ENCODE results near the gene MRPL58.
"Not testable (repeated sequence)": the region's sequence is repeated elsewhere in the genome, so short reads cannot be mapped to it uniquely, and the experiment has no call there.

MRPL58 gene

DNA sequence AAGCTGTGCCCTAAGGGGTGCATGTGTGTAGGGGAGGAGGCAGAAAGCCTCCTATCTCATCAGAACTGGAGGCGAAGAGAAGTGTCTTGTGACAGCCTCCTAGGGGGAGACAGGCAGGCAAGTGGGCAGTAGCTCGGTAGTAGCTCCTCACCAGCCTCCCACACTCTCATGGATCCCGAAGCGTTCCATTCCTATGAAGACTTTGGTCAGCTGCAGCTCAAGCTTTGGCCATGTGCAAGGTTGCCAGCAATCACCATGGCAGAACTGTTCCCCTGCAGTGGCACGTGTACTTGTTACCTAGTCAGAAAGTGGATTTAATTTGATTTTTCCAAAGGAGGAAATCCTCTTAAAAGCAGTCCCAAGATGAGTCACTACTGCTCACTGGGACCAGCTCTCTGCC, 6.7 kb downstream of the MRPL58 start:
- DNase-seq (ENCODE audit: low spot score), result no peak

DNA sequence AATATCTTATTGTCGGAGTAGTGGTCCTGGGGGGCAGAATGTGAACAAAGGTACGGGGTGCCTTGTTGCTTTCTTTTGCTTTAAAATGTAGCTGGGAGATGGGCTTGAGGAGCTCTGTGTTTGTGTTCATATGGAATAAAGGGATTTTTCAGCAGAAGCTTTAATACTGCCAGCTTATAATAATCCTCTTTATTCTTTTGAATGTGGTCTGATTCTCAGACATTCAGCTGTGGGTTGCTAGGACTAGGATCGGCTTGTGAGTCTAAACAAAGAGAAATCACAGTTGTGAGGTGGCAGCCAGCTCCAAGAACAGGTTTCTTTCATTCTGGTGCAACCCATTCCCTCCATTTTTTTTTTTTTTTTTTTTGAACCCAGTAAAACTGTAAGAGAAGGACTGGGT, 7.2 kb downstream of the MRPL58 start:
- no peak for DNase-seq (ENCODE audit: low spot score)

GRCh38 chr17:75020331-75021110, 8.1 kb downstream of the MRPL58 start:
- DNase-seq (ENCODE audit: low spot score), result peak; percentile 69

DNA sequence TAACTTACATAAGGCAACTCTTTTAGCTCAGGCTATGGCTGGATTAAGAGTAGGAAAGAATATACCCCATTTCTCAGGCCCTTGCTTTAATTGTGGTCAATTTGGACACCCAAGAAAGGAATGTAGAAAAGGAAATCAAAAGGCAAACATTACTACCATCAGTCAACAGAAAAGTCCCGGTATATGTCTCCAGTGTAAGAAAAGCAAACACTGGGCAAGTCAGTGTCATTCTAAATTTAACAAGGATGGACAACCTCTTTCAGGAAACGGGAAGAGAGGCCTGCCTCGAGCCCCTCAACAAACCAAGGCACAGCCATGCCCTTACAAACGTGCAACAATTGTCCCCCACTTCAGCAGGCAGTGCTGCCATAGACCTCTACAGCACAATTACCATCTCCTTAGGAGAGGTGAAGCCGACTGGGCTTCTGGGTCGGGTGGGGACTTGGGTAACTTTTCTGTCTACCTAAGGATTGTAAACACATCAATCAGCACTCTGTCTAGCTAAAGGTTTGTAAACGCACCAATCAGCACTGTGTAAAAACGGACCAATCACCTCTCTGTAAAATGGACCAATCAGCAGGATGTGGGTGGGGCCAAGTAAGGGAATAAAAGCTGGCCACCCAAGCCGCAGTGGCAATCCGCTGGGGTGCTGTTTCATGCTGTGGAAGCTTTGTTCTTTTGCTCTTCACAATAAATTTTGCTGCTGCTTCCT, 12.4 kb downstream of the MRPL58 start:
- no peak for DNase-seq (ENCODE audit: low spot score)

DNA sequence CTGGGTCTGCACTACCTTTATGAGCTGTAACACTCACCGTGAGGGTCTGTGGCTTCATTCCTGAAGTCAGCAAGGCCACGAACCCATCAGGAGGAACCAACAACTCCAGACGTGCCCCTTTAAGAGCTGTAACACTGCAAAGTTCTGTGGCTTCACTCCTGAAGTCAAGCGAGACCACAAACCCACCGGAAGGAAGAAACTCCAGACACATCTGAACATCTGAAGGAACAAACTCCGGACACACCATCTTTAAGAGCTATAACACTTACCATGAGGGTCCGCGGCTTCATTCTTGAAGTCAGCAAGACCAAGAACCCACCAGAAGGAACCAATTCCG, 12.9 kb downstream of the MRPL58 start:
- DNase-seq (ENCODE audit: low spot score), result not testable (repeated sequence)

DNA sequence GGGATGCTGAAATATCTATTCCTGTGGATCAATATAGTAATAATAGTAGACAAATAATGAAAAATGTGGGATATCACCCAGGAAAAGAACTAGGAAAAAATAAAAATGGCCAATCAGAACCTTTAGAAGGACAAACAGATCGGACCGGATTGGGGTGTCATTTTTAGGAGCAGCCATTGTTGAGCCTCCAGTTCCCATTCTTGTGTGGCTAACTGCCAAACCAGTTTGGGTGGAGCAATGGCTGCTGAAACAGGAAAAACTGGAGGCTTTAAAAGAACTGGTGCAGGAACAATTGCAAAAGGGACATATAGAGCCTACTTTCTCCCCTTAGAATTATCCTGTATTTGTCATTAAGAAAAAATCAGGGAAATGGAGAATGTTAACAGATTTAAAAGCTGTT, 14.2 kb downstream of the MRPL58 start:
- DNase-seq (ENCODE audit: low spot score), result not testable (repeated sequence)

DNA sequence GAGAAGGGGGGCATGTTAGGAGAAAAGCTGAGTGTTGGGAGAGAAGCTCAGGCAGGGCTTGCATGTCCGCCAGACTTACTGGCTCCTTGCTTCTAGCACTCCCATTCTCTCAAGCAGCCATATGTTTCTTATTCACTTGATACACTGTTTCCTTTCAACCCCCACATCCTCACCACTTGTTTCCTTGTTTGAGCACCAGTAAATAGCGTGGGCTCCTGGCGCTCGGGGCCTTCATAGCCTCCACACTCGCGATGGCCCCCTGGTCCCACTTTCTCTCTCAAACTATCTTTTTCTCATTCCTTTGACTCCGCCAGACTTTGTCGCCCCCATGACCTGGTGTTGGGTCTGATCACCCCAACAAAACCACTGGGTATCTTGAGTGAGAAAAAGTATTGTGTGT, 17.7 kb downstream of the MRPL58 start:
- no peak for DNase-seq (ENCODE audit: low spot score)

- DNase-seq (ENCODE audit: low spot score), result peak; percentile 95
Measured at GRCh38 chr17:75031972-75032719, 19.7 kb downstream of the MRPL58 start.

- peak; percentile 43 for DNase-seq (ENCODE audit: low spot score)
Measured at GRCh38 chr17:75032720-75033280, 20.3 kb downstream of the MRPL58 start.

DNA sequence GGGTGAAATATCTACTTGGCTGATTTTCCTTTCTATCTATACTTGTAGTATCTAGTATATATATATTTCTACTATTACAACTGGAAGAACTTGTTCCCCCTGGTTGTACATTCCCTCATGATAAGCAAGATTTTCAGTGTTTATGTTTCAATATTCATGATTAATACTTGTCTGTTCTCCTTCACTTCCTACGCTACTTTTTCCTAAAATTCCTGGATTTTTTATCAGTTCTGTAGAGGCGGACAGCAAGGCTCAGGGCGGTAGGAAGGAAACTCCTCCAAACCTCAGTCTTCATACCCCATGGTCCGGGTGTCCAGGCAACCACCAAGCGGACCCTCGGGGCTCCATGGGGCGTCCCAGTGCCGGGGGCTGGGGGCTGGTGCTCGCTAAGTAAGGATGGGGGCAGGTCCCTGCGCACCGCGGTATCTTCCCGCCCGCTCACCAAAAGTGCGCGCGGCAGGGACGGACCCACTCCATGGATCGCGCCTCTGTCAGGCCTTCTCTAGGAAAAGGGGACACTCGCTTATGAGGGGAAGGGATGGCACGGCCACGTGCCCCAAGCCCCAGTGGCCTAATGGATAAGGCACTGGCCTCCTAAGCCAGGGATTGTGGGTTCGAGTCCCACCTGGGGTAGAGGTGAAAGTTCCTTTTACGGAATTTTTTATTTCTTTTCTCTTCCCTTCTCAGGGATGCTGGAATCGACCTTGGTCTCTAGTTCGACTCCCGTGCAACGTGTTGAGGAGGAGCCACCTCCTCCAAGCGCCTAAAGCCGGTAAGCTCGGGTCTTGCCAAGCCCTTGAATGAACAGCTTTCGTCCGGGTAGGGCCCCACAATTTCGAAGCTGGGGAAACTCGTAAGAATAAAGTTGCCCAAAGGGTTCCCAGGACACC, 21.1 kb downstream of the MRPL58 start:
- peak; percentile 94 for DNase-seq (ENCODE audit: low spot score)

DNA sequence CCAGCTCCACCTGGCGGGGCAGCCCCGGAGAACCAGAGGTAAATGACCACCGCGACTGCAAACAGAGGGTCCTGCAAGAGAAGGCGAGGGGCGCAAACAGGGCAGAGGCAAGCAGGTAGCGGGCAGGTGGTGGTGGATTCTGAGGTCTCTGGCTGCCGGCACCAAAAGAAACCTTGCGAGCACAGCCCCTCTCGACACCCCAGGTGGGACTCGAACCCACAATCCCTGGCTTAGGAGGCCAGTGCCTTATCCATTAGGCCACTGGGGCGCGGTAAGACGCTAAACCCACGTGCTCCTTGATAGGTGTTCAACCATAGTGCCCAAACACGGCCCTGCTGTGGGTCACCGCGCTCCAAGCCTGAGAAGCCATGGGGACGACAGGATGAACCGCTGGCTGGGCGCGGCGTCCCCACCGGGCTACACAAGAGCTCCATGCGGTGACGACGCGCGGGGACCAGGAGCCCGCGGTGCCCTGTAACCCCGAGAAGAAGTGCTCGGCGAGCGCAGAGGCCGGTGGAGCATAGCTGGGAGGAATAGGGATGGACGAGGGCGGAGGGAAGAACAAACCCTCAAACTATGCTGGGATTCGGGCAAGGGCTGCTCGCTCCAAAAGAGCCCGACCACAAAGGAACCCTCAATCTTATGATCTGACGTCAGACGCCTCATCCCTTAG, 21.9 kb downstream of the MRPL58 start:
- peak; percentile 91 for DNase-seq (ENCODE audit: low spot score)

- DNase-seq (ENCODE audit: low spot score), result peak; percentile 69
Measured at GRCh38 chr17:75036643-75037268, 24.3 kb downstream of the MRPL58 start.

GRCh38 chr17:75039238-75039637, 26.8 kb downstream of the MRPL58 start:
- DNase-seq (ENCODE audit: low spot score), result no peak

DNA sequence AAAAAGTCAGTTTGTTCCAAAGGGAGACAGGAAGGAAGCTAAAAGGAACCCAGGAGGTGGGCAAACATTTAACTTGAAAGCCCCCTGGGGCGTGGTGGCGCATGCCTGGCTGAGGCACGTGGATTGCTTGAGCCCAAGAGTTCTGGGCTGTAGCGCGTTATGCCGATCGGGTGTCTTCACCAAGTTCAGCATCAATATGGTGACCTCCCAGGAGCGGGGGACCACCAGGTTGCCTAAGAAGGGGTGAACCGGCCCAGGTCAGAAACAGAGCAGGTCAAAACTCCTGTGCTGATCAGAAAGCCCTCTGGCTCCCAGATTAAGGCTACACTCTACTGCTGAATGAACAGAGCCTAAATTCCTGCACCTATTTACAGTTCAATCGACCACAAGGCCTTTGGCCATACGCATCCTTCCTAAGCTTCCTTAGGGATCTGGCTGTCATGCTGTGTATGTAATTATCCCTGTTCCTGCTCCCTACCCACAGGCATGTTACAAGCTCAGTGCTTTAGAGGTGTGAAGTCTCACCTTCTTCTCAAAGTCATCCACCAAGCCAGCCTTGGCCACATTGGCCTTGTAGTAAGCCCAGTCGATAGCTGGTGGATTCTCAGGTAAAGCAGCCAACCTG, 29.3 kb downstream of the MRPL58 start:
- no peak for DNase-seq (ENCODE audit: low spot score)

DNA sequence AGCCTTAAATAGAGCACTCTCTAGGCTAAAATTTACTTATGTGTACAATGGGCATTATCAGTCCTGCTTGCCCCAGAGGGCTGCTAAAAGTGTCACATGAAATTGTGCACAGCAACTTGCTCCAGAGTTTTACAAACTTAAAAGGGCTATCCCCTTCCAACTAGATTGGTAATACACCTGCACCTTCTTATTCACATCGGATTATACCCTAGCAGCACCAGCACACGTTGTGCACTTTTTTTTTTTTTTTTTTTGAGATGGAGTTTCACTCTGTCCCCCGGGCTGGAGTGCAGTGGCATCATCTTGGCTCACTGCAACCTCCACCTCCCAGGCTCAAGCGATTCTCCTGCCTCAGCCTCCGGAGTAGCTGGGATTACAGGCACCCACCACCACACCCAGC, 31.3 kb downstream of the MRPL58 start:
- DNase-seq (ENCODE audit: low spot score), result not testable (repeated sequence)

GRCh38 chr17:75044716-75045115, 32.2 kb downstream of the MRPL58 start:
- DNase-seq (ENCODE audit: low spot score), result no peak

GRCh38 chr17:75045946-75046406, 33.5 kb downstream of the MRPL58 start:
- DNase-seq (ENCODE audit: low spot score), result not testable (repeated sequence)

- peak; percentile 98 for DNase-seq (ENCODE audit: low spot score)
Measured at GRCh38 chr17:75046407-75047289, 34.2 kb downstream of the MRPL58 start, which contains the start of the genes ATP5PD and KCTD2. TSS of gene ATP5PD (minus strand) at chr17:75046969. CDS start at chr17:75042650, 4,319 bp downstream. TSS of gene KCTD2 (plus strand) at chr17:75047225. CDS start at chr17:75047251, 26 bp downstream.
